Omental fat pad (tissue), 4 donors: ENCODE results near the gene CCDC87. TPM values are rescaled to one million over a fixed set of nuclear protein-coding genes. Genes with fewer than 3 reads are reported as not detected.

Source experiments
- ATAC-seq: fragments of 150-250 bp; one replicate; pipeline ENCODE4 v1.9.1; 2016; ENCODE audit warnings: mild to moderate bottlenecking, moderate library complexity; ENCODE audit not compliant: low FRiP score
- DNase-seq: peaks from one replicate; pipeline ENCODE4 v3.0.0-alpha.2; 2019; ENCODE audit warnings: low spot score
- CTCF ChIP-seq, 3 donors: fragments of 450-650 bp; IDR thresholded peaks; one replicate each; pipeline ENCODE4 v1.5.1; 2016 to 2017; ENCODE audit warnings: antibody characterized with exemption in 3 of 3, mild to moderate bottlenecking in 3 of 3, moderate library complexity in 2 of 3
- total RNA-seq, 4 donors: library from RNA; depleted of rRNA; stranded (reverse); fragments of >200 nt; gene quantifications; one replicate each; pipeline ENCODE4 v1.1.0, GENCODE V29; 2016

The CCDC87 gene
- total RNA-seq, 4 donors from 2014 or later, result 0.19 to 0.28 TPM; not detected in 2

GRCh38 chr11:66603072-66603471, 10.2 kb upstream of the CCDC87 start:
- no peak for DNase-seq
- no peak for TF ChIP-seq CTCF (IDR thresholded peaks at IDR 0.05)
- ATAC-seq, result no peak

- no peak for TF ChIP-seq CTCF (IDR thresholded peaks at IDR 0.05)
- no peak for DNase-seq
- ATAC-seq, result no peak
Observed at GRCh38 chr11:66600631-66601233, 7.9 kb upstream of the CCDC87 start.

- no peak for TF ChIP-seq CTCF (IDR thresholded peaks at IDR 0.05)
- DNase-seq, result no peak
- ATAC-seq, result no peak
Observed at GRCh38 chr11:66600219-66600618, 7.4 kb upstream of the CCDC87 start.

GRCh38 chr11:66598993-66599392, 6.1 kb upstream of the CCDC87 start:
- no peak for ATAC-seq
- DNase-seq, result no peak
- no peak for TF ChIP-seq CTCF (IDR thresholded peaks at IDR 0.05)

- DNase-seq (no peak), ATAC-seq (no peak)
- no peak for TF ChIP-seq CTCF (IDR thresholded peaks at IDR 0.05)
Observed at GRCh38 chr11:66595245-66595904, 2.5 kb upstream of the CCDC87 start.

GRCh38 chr11:66593650-66594049, 787 bp upstream of the CCDC87 start:
- no peak for TF ChIP-seq CTCF (IDR thresholded peaks at IDR 0.05)
- ATAC-seq (no peak), DNase-seq (no peak)

- DNase-seq (no peak), ATAC-seq (no peak)
- no peak for TF ChIP-seq CTCF (IDR thresholded peaks at IDR 0.05)
Observed at GRCh38 chr11:66593303-66593635, 406 bp upstream of the CCDC87 start.
